ENCODE results near the gene ARSB.

GRCh38 chr5:78811121-78811817 lies 173.8 kb downstream of the ARSB start:
- TF ChIP-seq EZH2 (IDR thresholded peaks at IDR 0.05; ENCODE audit: insufficient read depth, poor library complexity, severe bottlenecking) = no peak
- no peak for TF ChIP-seq EZH2phosphoT487 (IDR thresholded peaks at IDR 0.05; ENCODE audit: insufficient read depth, low read depth)
